ENCODE measurements around the gene PAX5. TPM values are rescaled to one million over a fixed set of nuclear protein-coding genes. Genes with fewer than 3 reads are reported as not detected.

Gene PAX5
- polyA plus RNA-seq, 1 of the 3 experiments (the other 2 are of a cell fraction): 0.05 TPM

DNA sequence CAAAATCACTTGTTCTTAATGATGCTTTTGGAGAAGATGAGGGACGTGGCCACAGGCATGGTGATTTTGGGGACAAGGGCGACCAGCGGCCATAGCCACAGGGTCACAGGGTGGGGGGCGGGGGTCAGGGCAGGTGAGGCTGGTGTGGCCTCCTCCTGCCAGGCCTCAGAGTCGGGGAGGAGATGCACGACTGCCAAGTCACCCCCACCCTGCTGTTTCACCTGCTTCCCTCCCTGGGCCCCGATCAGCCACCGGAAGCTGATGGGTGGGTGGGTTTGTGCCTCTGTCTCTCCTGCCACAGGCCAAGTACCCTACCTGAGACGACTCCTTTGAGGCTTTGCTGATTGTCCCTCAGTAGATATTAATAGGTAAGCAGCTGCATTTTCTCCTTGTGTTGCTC is 199.3 kb downstream of the PAX5 start:
- Histone ChIP-seq H3K36me3 (replicated peaks in 1 of 2; ENCODE audit: control insufficient read depth in 1 of 2, insufficient read depth in 2 of 2, low read length in 1 of 2) (no peaks in the 10 kb centered on the region), H3F3A (replicated peaks; ENCODE audit: insufficient read depth) (no peaks in the 10 kb centered on the region), H3K9ac (no peak overlapping the region), H3K4me3 (ENCODE audit: low read depth in 2 of 2, low read length in 1 of 2) (no peak overlapping the region), H4K20me1 (ENCODE audit: insufficient read depth) (no peaks in the 10 kb centered on the region), H3K9me3 (no peaks in the 10 kb centered on the region), H3K27me3 (ENCODE audit: insufficient read depth) (0 out of 2 replicates have a peak, but pooled peaks cover 10% of the 10 kb centered on the region), H3K4me2 (no peak overlapping the region), H3K4me1 (ENCODE audit: control insufficient read depth in 1 of 2, insufficient read depth in 2 of 2, low read depth in 1 of 2, low read length in 1 of 2) (no peaks in the 10 kb centered on the region; a peak in 1 of 4 replicates), H2AFZ (ENCODE audit: low read depth) (no peak overlapping the region), H3K27ac (ENCODE audit: low read depth in 2 of 2, low read length in 1 of 2) (no peak overlapping the region), H3K9me2 (no peaks in the 10 kb centered on the region), H3K79me2 (ENCODE audit: insufficient read depth) (no peaks in the 10 kb centered on the region)
- ChIA-PET POLR2A (no interaction called here), CTCF (no interaction called here)
- no peak for DNase-seq
- WGBS (ENCODE audit: low lambda C conversion rate): 32% methylated on average over 8 of the region's 9 CpGs
- TF ChIP-seq RFX5 (IDR thresholded peaks at IDR 0.05; ENCODE audit: low read length): no peak
- no peak for TF ChIP-seq MXI1 (IDR thresholded peaks at IDR 0.05; ENCODE audit: low read depth, low read length)
- TF ChIP-seq MEF2A (IDR thresholded peaks at IDR 0.05; ENCODE audit: borderline replicate concordance, low read depth): no peak
- TF ChIP-seq, protein P1, sequence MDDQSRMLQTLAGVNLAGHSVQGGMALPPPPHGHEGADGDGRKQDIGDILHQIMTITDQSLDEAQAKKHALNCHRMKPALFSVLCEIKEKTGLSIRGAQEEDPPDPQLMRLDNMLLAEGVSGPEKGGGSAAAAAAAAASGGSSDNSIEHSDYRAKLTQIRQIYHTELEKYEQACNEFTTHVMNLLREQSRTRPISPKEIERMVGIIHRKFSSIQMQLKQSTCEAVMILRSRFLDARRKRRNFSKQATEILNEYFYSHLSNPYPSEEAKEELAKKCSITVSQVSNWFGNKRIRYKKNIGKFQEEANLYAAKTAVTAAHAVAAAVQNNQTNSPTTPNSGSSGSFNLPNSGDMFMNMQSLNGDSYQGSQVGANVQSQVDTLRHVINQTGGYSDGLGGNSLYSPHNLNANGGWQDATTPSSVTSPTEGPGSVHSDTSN (IDR thresholded peaks at IDR 0.05): no peak

DNA sequence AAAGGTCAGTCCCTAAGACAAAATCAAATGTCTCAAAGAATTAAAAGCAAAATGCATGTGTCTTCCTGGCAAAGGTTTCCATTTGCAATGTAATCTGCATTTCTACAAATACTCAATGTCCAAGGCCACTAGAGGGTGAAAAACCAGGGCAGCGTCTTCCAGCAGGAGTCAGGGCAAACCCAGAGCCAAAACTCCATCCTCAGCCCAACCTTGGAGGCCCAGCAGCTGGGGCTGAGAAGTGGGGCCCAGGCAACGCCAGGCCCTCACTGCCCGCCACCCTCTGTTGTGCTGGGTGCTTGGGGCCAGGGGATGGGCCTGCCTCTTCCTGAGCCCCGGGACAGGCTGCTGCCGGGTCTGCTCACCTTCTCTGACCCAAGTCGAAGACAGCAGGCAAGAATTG is 200.1 kb downstream of the PAX5 start:
- no peak overlapping the region for H3K4me3 ChIP-seq (ENCODE audit: low read depth in 2 of 2, low read length in 1 of 2)
- 0 out of 2 replicates have a peak, but pooled peaks cover 14% of the 10 kb centered on the region for H3K27me3 ChIP-seq (ENCODE audit: insufficient read depth)
- no peaks in the 10 kb centered on the region for H4K20me1 ChIP-seq (ENCODE audit: insufficient read depth)
- ChIA-PET CTCF (no interaction called here), POLR2A (no interaction called here)
- H2AFZ ChIP-seq (ENCODE audit: low read depth): no peak overlapping the region
- WGBS (ENCODE audit: low lambda C conversion rate): 73% methylated on average over 4 of the region's 6 CpGs
- DNase-seq: no peak
- H3K4me2 ChIP-seq: no peak overlapping the region
- no peak overlapping the region for H3K9ac ChIP-seq
- H3K36me3 ChIP-seq (replicated peaks in 1 of 2; ENCODE audit: control insufficient read depth in 1 of 2, insufficient read depth in 2 of 2, low read length in 1 of 2): no peaks in the 10 kb centered on the region
- no peaks in the 10 kb centered on the region; a peak in 1 of 4 replicates for H3K4me1 ChIP-seq (ENCODE audit: control insufficient read depth in 1 of 2, insufficient read depth in 2 of 2, low read depth in 1 of 2, low read length in 1 of 2)
- no peaks in the 10 kb centered on the region for H3F3A ChIP-seq (replicated peaks; ENCODE audit: insufficient read depth)
- no peaks in the 10 kb centered on the region for H3K79me2 ChIP-seq (ENCODE audit: insufficient read depth)
- no peaks in the 10 kb centered on the region for H3K9me3 ChIP-seq
- no peaks in the 10 kb centered on the region for H3K9me2 ChIP-seq
- no peak overlapping the region for H3K27ac ChIP-seq (ENCODE audit: low read depth in 2 of 2, low read length in 1 of 2)
- no peak for TF ChIP-seq CTCF (IDR thresholded peaks at IDR 0.05)
- TF ChIP-seq CHD2 (IDR thresholded peaks at IDR 0.05; ENCODE audit: low read length, partially characterized antibody): no peak
- TF ChIP-seq USF2 (IDR thresholded peaks at IDR 0.05; ENCODE audit: borderline replicate concordance, low read depth, low read length): no peak
- TF ChIP-seq SMC3 (IDR thresholded peaks at IDR 0.05; ENCODE audit: low read depth, low read length): no peak
- TF ChIP-seq FOSL2 (IDR thresholded peaks at IDR 0.05; ENCODE audit: borderline replicate concordance, low read depth): no peak
- TF ChIP-seq, protein P2, sequence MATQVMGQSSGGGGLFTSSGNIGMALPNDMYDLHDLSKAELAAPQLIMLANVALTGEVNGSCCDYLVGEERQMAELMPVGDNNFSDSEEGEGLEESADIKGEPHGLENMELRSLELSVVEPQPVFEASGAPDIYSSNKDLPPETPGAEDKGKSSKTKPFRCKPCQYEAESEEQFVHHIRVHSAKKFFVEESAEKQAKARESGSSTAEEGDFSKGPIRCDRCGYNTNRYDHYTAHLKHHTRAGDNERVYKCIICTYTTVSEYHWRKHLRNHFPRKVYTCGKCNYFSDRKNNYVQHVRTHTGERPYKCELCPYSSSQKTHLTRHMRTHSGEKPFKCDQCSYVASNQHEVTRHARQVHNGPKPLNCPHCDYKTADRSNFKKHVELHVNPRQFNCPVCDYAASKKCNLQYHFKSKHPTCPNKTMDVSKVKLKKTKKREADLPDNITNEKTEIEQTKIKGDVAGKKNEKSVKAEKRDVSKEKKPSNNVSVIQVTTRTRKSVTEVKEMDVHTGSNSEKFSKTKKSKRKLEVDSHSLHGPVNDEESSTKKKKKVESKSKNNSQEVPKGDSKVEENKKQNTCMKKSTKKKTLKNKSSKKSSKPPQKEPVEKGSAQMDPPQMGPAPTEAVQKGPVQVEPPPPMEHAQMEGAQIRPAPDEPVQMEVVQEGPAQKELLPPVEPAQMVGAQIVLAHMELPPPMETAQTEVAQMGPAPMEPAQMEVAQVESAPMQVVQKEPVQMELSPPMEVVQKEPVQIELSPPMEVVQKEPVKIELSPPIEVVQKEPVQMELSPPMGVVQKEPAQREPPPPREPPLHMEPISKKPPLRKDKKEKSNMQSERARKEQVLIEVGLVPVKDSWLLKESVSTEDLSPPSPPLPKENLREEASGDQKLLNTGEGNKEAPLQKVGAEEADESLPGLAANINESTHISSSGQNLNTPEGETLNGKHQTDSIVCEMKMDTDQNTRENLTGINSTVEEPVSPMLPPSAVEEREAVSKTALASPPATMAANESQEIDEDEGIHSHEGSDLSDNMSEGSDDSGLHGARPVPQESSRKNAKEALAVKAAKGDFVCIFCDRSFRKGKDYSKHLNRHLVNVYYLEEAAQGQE (IDR thresholded peaks at IDR 0.05; ENCODE audit: low read depth, low read length): no peak
- TF ChIP-seq MEF2A (IDR thresholded peaks at IDR 0.05; ENCODE audit: borderline replicate concordance, low read depth): no peak
- no peak for TF ChIP-seq POLR2AphosphoS5 (IDR thresholded peaks at IDR 0.05; ENCODE audit: low read depth, low read length)
- TF ChIP-seq GATA2 (CRISPR knock-in tag; IDR thresholded peaks at IDR 0.05): no peak
- no peak for TF ChIP-seq FOXJ3 (CRISPR knock-in tag; IDR thresholded peaks at IDR 0.05)
- TF ChIP-seq JUND (IDR thresholded peaks at IDR 0.05): no peak
- TF ChIP-seq NFIC (IDR thresholded peaks at IDR 0.05; ENCODE audit: borderline replicate concordance): no peak
- TF ChIP-seq, protein P3, sequence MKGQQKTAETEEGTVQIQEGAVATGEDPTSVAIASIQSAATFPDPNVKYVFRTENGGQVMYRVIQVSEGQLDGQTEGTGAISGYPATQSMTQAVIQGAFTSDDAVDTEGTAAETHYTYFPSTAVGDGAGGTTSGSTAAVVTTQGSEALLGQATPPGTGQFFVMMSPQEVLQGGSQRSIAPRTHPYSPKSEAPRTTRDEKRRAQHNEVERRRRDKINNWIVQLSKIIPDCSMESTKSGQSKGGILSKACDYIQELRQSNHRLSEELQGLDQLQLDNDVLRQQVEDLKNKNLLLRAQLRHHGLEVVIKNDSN (IDR thresholded peaks at IDR 0.05; ENCODE audit: borderline replicate concordance, low read depth): no peak
- TF ChIP-seq SIN3A (IDR thresholded peaks at IDR 0.05; ENCODE audit: borderline replicate concordance, low read depth, low read length): no peak
- no peak for TF ChIP-seq NRF1 (IDR thresholded peaks at IDR 0.05; ENCODE audit: low read depth, low read length)
- TF ChIP-seq RCOR1 (IDR thresholded peaks at IDR 0.05; ENCODE audit: low read length): no peak
